PC-3 (cell line): ENCODE data around the gene ILRUN. TPM values are rescaled to one million over a fixed set of nuclear protein-coding genes. Genes with fewer than 3 reads are reported as not detected.

ENCODE experiments used
- ATAC-seq: fragments of 200-7000 bp; cut with Tn5 transposase; 2 replicates; pipeline ENCODE4 v1.9.1; 2020; ENCODE audit warnings: mild to moderate bottlenecking, moderate library complexity
- BruUV-seq: library from RNA; stranded (reverse); fragments of 400-500 nt; replicated peaks from 2 replicates; lab custom pipeline; 2021; lab: Mats Ljungman, UMichigan
- CTCF ChIA-PET: fragments of 300-600 bp; sonication (Branson Sonifier 250); formaldehyde crosslinking; loops from one replicate; lab custom pipeline; 2022; ENCODE audit warnings: antibody characterized with exemption; lab: Charles Lee
- POLR2A ChIA-PET: fragments of 300-600 bp; sonication (Branson Sonifier 250); formaldehyde crosslinking; loops from one replicate; lab custom pipeline; 2022; ENCODE audit warnings: antibody characterized with exemption; ENCODE audit not compliant: unreplicated experiment; lab: Charles Lee
- DNase-seq: peaks from one replicate; pipeline ENCODE4 v3.0.0-alpha.2; 2015
- H2AFZ ChIP-seq: fragments of 300-600 bp; sonication (generic); 2 replicates; pipeline ENCODE4 v1.6.0; 2016; ENCODE audit warnings: antibody characterized with exemption, low read length
- H3F3A ChIP-seq: fragments of 300-600 bp; sonication (generic); one replicate; pipeline ENCODE4 v1.6.0; 2017; ENCODE audit warnings: antibody characterized with exemption, low read length, control low read depth, mild to moderate bottlenecking; ENCODE audit not compliant: unreplicated experiment
- H3K27ac ChIP-seq: fragments of 300-600 bp; sonication (generic); 2 replicates; pipeline ENCODE4 v1.5.1; 2016; ENCODE audit warnings: mild to moderate bottlenecking, low read length
- H3K27me3 ChIP-seq: fragments of 300-600 bp; sonication (generic); 2 replicates; pipeline ENCODE4 v1.6.1; 2016; ENCODE audit warnings: low read length, mixed read lengths
- H3K36me3 ChIP-seq: fragments of 300-600 bp; sonication (generic); 2 replicates; pipeline ENCODE4 v1.6.1; 2016; ENCODE audit warnings: low read depth, mixed run types, low read length, mixed read lengths
- H3K4me1 ChIP-seq: fragments of 300-600 bp; sonication (generic); 2 replicates; pipeline ENCODE4 v1.5.1; 2016; ENCODE audit warnings: low read length; ENCODE audit not compliant: insufficient read depth
- H3K4me2 ChIP-seq: fragments of 300-600 bp; sonication (generic); 2 replicates; pipeline ENCODE4 v1.6.0; 2016; ENCODE audit warnings: low read length
- H3K4me3 ChIP-seq: fragments of 300-600 bp; sonication (generic); 2 replicates; pipeline ENCODE4 v1.5.1; 2016; ENCODE audit warnings: mild to moderate bottlenecking, low read length, mixed read lengths
- H3K79me2 ChIP-seq: fragments of 300-600 bp; sonication (generic); 2 replicates; pipeline ENCODE4 v1.6.1; 2017; ENCODE audit warnings: low read length, mixed read lengths
- H3K9ac ChIP-seq: fragments of 300-600 bp; sonication (generic); 2 replicates; pipeline ENCODE4 v1.6.0; 2016; ENCODE audit warnings: mild to moderate bottlenecking, low read length
- H3K9me2 ChIP-seq: fragments of 300-600 bp; sonication (generic); replicated peaks from 2 replicates; pipeline ENCODE4 v1.6.1; 2016; ENCODE audit warnings: mixed run types, low read length, mixed read lengths
- H3K9me3 ChIP-seq: fragments of 300-600 bp; sonication (generic); 2 replicates; pipeline ENCODE4 v1.6.1; 2016; ENCODE audit warnings: low read length, mixed read lengths
- H4K20me1 ChIP-seq: fragments of 300-600 bp; sonication (generic); 2 replicates; pipeline ENCODE4 v1.6.1; 2016; ENCODE audit warnings: low read length, mixed read lengths
- CTCF ChIP-seq: fragments of 300-600 bp; sonication (generic); conservative IDR thresholded peaks from 2 replicates; pipeline ENCODE4 v1.5.1; 2017; ENCODE audit warnings: antibody characterized with exemption, low read depth, mild to moderate bottlenecking, low read length
- EZH2 ChIP-seq: fragments of 300-600 bp; sonication (generic); IDR thresholded peaks from one replicate; pipeline ENCODE4 v1.6.1; 2017; ENCODE audit warnings: antibody characterized with exemption, mild to moderate bottlenecking, low read length; ENCODE audit not compliant: unreplicated experiment
- EZH2phosphoT487 ChIP-seq: fragments of 300-600 bp; sonication (generic); IDR thresholded peaks from 2 replicates; pipeline ENCODE4 v1.6.1; 2018; ENCODE audit warnings: mild to moderate bottlenecking, antibody characterized with exemption, low read length, borderline replicate concordance
- intact Hi-C: fragments of 100-400 bp; cut with micrococcal nuclease; formaldehyde crosslinking; loops from 2 replicates; pipeline ENCODE4 v1.9.0; 2023
- total RNA-seq: library from RNA; depleted of rRNA; stranded (reverse); fragments of >200 nt; gene quantifications from 2 replicates; pipeline ENCODE4 v1.2.3, GENCODE V29; 2014

The ILRUN gene
- total RNA-seq, 1 experiment from 2014 or later, result 54.8 TPM

GRCh38 chr6:34743625-34744293 lies 47.2 kb upstream of the ILRUN start:
- Histone ChIP-seq H3K36me3 (no peaks in the 10 kb centered on the region), H2AFZ (no peak overlapping the region), H4K20me1 (no peaks in the 10 kb centered on the region), H3K27ac (no peak overlapping the region), H3F3A (peaks cover 3% of the 10 kb centered on the region), H3K27me3 (no peaks in the 10 kb centered on the region), H3K9me2 (no peaks in the 10 kb centered on the region), H3K9me3 (no peaks in the 10 kb centered on the region), H3K9ac (no peak overlapping the region), H3K4me2 (no peak overlapping the region), H3K4me3 (no peak overlapping the region), H3K79me2 (no peaks in the 10 kb centered on the region), H3K4me1 (peaks cover 15% of the 10 kb centered on the region)
- no peak for TF ChIP-seq CTCF
- TF ChIP-seq EZH2phosphoT487, result no peak
- no peak for TF ChIP-seq EZH2
- ChIA-PET POLR2A (no interaction called here), CTCF (interaction anchor here (0.8 kb wide), 1 partner anchor 133 kb away, joined by 6 read pairs; no protein-coding TSS in a partner anchor)
- ATAC-seq (no peak), DNase-seq (no peak)
- intact Hi-C loops, result no loop called here
- BruUV-seq, result no TSS peak

GRCh38 chr6:34742094-34742493 lies 45.5 kb upstream of the ILRUN start:
- intact Hi-C loops, result no loop called here
- Histone ChIP-seq H4K20me1 (no peaks in the 10 kb centered on the region), H2AFZ (no peak overlapping the region), H3K9ac (no peak overlapping the region), H3K9me3 (no peaks in the 10 kb centered on the region), H3K9me2 (no peaks in the 10 kb centered on the region), H3K27me3 (no peaks in the 10 kb centered on the region), H3K36me3 (no peaks in the 10 kb centered on the region), H3K27ac (no peak overlapping the region), H3K79me2 (no peaks in the 10 kb centered on the region), H3K4me3 (no peak overlapping the region), H3K4me2 (no peak overlapping the region), H3K4me1 (peaks cover 15% of the 10 kb centered on the region), H3F3A (peaks cover 3% of the 10 kb centered on the region)
- DNase-seq (peak; percentile 22), ATAC-seq (peak; percentile 24; the same call in 1 of the 2 replicates)
- no TSS peak for BruUV-seq
- CTCF ChIA-PET, result no interaction called here
- POLR2A ChIA-PET, result interaction anchor here (0.6 kb wide), 1 partner anchor 1178 kb away, joined by 4 read pairs; no protein-coding TSS in a partner anchor
- no peak for TF ChIP-seq CTCF
- no peak for TF ChIP-seq EZH2phosphoT487
- no peak for TF ChIP-seq EZH2

DNA sequence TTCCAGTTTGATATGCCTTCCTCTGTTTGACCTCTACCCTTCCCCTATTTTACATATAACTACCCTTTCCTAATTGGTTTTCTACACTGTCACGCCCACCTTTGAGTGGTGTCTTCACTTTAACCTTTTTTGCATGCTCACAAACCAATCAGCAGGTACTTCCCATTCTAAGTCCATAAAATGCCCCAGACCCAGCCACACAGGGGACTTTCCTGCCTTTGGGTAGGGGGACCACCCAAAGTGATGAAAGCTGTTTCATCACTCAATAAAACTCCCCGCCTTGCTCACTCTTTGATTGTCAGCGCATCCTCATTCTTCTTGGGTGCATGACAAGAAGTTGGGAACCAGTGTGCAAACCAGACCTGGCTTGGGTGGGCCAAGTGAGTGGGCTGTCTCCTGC lies 40.3 kb upstream of the ILRUN start:
- no peaks in the 10 kb centered on the region for H3K9me2 ChIP-seq
- CTCF ChIA-PET, result no interaction called here
- BruUV-seq, result no TSS peak
- no peaks in the 10 kb centered on the region for H3K4me1 ChIP-seq
- H3K4me3 ChIP-seq, result no peak overlapping the region
- no peak overlapping the region for H2AFZ ChIP-seq
- intact Hi-C loops, result no loop called here
- no peak overlapping the region for H3K27ac ChIP-seq
- H3K9ac ChIP-seq, result no peak overlapping the region
- no peak for ATAC-seq
- no peaks in the 10 kb centered on the region for H4K20me1 ChIP-seq
- H3K36me3 ChIP-seq, result no peaks in the 10 kb centered on the region
- DNase-seq, result no peak
- H3K79me2 ChIP-seq, result no peaks in the 10 kb centered on the region
- no peaks in the 10 kb centered on the region for H3F3A ChIP-seq
- POLR2A ChIA-PET, result no interaction called here
- H3K9me3 ChIP-seq, result no peaks in the 10 kb centered on the region
- H3K4me2 ChIP-seq, result no peak overlapping the region
- TF ChIP-seq EZH2phosphoT487, result no peak
- no peak for TF ChIP-seq CTCF
- no peak for TF ChIP-seq EZH2
- no peaks in the 10 kb centered on the region for H3K27me3 ChIP-seq
